ENCODE data around the gene PTPRN2. TPM values are rescaled to one million over a fixed set of nuclear protein-coding genes. Genes with fewer than 3 reads are reported as not detected.
"Not testable (repeated sequence)": the region's sequence is repeated elsewhere in the genome, so short reads cannot be mapped to it uniquely, and the experiment has no call there.

Gene PTPRN2
- total RNA-seq, 4 donors from 2014 or later, result 2.0 to 9.5 (median 2.6) TPM

GRCh38 chr7:157565201-157565626 is 1022.4 kb downstream of the PTPRN2 start:
- DNase-seq (ENCODE audit: low spot score), result no peak

DNA sequence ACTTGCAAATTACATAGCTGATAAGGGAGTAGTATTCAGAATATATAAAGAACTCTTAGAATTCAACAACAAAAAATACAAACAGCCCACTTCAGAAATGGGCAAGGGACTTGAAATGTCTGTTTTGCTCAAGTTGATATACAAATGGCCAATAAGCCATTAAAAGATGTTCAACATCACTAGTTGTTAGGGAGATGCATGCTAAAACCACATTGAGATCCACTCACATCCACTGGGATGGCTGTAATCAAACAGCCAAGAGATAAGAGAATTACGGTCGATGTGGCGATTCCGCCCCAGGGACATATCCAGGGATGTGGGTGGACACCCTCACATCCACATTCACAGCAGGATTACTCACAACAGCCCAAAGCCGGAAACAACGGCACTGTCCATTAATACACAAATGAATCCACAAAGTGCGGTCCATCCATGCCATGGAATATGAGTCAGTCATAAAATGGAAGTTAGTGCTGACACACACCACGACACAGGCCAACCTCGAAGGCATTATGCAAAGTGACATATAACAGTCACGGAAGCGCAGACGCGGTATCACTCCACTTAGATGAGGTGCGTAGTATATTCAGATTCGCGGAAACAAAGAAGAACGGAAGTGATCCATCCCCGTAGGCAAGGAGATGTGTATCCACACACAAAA is 1023.0 kb downstream of the PTPRN2 start:
- DNase-seq (ENCODE audit: low spot score), result no peak
- ATAC-seq (ENCODE audit: low FRiP score), result no peak
- TF ChIP-seq, protein P1, sequence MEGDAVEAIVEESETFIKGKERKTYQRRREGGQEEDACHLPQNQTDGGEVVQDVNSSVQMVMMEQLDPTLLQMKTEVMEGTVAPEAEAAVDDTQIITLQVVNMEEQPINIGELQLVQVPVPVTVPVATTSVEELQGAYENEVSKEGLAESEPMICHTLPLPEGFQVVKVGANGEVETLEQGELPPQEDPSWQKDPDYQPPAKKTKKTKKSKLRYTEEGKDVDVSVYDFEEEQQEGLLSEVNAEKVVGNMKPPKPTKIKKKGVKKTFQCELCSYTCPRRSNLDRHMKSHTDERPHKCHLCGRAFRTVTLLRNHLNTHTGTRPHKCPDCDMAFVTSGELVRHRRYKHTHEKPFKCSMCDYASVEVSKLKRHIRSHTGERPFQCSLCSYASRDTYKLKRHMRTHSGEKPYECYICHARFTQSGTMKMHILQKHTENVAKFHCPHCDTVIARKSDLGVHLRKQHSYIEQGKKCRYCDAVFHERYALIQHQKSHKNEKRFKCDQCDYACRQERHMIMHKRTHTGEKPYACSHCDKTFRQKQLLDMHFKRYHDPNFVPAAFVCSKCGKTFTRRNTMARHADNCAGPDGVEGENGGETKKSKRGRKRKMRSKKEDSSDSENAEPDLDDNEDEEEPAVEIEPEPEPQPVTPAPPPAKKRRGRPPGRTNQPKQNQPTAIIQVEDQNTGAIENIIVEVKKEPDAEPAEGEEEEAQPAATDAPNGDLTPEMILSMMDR (IDR thresholded peaks at IDR 0.05), result no peak

More at GRCh38 chr7:157565201-157565626, 1022.4 kb downstream of the PTPRN2 start:
- TF ChIP-seq, protein P1 (IDR thresholded peaks at IDR 0.05), result no peak
- ATAC-seq (ENCODE audit: low FRiP score), result no peak

DNA sequence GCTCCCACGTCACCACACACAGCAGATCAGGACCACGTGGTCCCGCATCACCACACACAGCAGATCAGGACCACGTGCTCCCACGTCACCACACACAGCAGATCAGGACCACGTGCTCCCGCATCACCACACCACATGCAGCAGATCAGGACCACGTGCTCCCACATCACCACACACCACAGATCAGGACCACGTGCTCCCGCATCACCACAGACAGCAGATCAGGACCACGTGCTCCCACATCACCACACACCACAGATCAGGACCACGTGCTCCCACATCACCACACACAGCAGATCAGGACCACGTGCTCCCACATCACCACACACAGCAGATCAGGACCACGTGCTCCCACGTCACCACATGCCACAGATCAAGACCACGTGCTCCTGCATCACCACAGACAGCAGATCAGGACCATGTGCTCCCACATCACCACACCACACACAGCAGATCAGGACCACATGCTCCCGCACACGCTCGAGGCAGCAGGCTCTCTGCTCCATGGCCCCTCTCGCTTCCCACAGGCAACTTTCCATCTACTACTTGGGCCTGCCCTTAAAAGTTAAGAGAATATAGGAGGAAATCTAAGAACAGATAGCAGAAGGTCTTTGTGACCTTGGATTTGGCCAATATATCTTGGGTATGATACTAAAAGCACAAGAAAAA is 1024.0 kb downstream of the PTPRN2 start:
- not testable (repeated sequence) for ATAC-seq (ENCODE audit: low FRiP score); DNase-seq (ENCODE audit: low spot score)

DNA sequence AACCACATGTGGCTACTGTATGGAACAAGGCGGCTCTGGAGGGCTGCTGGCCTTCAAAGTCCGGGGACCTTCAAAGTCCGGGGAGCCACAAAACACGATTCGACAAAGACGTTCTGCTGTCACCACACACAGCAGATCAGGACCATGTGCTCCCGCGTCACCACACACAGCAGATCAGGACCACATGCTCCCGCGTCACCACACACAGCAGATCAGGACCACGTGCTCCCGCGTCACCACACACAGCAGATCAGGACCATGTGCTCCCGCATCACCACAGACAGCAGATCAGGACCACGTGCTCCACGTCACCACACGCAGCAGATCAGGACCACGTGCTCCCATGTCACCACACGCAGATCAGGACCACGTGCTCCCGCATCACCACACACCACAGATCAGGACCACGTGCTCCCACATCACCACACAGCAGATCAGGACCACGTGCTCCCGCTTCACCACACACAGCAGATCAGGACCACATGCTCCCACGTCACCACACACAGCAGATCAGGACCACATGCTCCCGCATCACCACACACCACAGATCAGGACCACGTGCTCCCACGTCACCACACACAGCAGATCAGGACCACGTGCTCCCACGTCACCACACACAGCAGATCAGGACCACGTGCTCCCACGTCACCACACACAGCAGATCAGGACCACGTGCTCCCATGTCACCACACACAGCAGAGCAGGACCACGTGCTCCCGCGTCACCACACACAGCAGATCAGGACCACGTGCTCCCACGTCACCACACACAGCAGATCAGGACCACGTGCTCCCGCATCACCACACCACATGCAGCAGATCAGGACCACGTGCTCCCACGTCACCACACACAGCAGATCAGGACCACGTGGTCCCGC is 1024.9 kb downstream of the PTPRN2 start:
- not testable (repeated sequence) for DNase-seq (ENCODE audit: low spot score); ATAC-seq (ENCODE audit: low FRiP score)

DNA sequence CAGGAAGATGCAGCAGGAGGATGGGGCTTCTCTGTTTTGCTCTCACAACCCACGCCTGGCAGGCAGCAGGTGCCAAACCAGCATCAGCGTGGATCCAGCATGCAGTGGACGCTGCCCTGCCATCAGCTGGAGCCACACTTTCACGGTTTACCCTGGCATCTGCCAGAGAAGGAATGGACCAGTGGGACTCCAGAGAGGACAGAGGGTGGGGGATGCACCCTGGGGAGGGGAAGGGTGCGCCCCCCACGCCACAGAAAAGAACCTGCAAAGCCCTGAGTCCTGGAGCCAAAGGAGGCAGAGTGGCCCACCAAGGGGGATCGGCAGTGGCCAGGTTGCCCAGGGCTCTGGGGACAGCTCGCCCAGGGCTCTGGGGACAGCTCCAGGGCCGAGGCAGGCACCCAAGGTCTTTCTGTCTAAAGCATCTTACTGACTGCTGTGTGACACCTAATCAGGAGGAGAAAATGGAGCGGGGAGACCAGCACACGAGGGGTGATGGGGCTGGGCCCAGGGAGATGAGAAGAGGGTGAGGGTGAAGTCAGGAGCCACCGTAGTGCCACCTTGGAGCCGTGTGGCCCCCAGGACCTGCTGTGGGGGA is 1025.7 kb downstream of the PTPRN2 start:
- ATAC-seq (ENCODE audit: low FRiP score) (no peak), DNase-seq (ENCODE audit: low spot score) (no peak)
- TF ChIP-seq, protein P1 (IDR thresholded peaks at IDR 0.05), result no peak

- TF ChIP-seq, protein P1 (IDR thresholded peaks at IDR 0.05), result no peak
- DNase-seq (ENCODE audit: low spot score) (no peak), ATAC-seq (ENCODE audit: low FRiP score) (no peak)
These were observed 1026.2 kb downstream of the PTPRN2 start for GRCh38 chr7:157561523-157561785.

GRCh38 chr7:157560710-157561522 is 1026.7 kb downstream of the PTPRN2 start:
- ATAC-seq (ENCODE audit: low FRiP score) (no peak), DNase-seq (ENCODE audit: low spot score) (no peak)
- TF ChIP-seq, protein P1 (IDR thresholded peaks at IDR 0.05), result no peak

Data from omental fat pad (tissue), 4 donors.